GM12801 (cell line): ENCODE results near the gene CUTC.

ENCODE experiments used
- TF ChIP-seq, protein P1 (sequence below): IDR thresholded peaks from one replicate; pipeline ENCODE4 v1.5.1; 2011; ENCODE audit warnings: control low read depth; ENCODE audit not compliant: insufficient read length; ENCODE audit errors: extremely low read depth

Gene CUTC

DNA sequence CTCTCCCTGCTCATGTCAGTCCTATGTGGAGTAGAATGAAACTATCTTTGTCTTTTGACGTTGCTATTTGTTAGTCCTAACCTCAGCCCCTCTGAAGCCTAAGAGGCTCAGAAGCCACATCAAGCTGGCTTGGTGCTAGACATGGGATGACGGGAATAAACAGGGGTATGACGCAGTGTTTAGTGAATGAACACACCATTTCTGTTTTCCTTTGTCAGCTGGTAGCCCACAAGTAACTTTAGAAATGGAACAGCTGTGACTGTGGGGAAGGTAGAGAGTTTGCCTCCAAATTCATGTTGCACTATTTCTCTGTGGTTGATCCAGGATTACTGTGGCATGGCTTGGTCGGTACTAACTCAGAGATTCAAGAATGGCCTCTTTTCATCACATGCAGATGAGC is 31.4 kb upstream of the CUTC start:
- TF ChIP-seq, protein P1, sequence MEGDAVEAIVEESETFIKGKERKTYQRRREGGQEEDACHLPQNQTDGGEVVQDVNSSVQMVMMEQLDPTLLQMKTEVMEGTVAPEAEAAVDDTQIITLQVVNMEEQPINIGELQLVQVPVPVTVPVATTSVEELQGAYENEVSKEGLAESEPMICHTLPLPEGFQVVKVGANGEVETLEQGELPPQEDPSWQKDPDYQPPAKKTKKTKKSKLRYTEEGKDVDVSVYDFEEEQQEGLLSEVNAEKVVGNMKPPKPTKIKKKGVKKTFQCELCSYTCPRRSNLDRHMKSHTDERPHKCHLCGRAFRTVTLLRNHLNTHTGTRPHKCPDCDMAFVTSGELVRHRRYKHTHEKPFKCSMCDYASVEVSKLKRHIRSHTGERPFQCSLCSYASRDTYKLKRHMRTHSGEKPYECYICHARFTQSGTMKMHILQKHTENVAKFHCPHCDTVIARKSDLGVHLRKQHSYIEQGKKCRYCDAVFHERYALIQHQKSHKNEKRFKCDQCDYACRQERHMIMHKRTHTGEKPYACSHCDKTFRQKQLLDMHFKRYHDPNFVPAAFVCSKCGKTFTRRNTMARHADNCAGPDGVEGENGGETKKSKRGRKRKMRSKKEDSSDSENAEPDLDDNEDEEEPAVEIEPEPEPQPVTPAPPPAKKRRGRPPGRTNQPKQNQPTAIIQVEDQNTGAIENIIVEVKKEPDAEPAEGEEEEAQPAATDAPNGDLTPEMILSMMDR = no peak

DNA sequence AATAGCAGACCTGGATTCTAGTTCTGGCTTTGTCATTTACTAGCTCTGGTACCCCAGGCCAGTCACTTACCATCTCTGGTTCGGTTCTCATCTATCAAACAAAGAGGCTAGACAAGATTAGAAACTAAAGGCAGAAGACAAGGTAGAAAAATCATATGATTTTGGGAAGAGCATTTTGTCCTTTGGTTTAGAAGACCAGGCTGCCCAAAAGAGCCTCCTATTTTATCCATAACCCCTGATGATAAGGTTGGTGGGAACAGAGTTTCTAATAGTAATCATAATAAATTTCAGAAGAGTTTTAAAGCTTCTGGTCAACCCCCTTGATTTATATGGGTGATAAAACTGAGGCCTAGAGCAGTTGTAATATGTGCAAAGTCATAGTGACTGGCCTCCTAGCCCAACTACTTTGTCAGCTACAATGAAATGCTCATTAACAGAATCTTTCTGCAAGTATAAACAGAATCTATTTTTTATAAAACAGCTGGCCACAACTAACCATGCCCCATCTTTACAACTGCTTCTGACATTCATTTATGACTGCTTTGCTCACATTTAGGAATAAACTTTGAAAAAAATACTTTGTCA is 23.5 kb upstream of the CUTC start:
- TF ChIP-seq, protein P1 = no peak

DNA sequence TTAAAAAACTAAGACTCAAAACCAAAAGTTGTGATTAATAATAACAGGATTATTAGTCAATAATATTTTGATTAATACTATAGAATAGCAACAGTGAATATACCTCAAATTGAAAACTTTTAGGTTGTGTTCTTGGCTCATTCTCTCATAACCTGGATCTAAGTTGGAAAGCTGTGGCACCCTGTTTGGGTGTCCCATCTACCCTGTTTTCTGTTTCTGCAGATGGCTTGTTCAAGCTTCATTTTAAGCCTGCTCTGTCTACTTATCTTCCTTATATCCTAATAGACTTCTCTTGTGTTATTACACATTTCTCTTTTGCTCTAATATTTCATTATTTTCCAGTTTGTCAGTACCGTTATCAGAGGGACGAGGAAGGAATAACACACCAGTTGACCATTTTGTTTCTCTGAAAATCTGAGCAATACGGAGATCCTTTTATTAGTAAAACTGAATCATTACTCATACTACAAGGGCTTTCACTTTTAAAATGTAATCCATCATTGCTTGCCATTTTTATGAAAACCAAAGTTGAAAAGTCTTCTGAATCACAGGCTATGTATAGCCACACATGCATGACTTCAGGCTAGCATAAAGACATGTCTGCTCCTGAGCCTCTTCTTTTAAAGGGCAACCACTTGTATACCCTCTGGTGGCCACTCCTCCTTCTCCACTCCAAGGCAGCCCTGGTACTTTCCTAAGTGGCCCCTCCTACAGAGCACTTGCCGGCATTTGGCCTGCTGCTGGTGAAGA is 22.4 kb upstream of the CUTC start:
- TF ChIP-seq, protein P1 = no peak

DNA sequence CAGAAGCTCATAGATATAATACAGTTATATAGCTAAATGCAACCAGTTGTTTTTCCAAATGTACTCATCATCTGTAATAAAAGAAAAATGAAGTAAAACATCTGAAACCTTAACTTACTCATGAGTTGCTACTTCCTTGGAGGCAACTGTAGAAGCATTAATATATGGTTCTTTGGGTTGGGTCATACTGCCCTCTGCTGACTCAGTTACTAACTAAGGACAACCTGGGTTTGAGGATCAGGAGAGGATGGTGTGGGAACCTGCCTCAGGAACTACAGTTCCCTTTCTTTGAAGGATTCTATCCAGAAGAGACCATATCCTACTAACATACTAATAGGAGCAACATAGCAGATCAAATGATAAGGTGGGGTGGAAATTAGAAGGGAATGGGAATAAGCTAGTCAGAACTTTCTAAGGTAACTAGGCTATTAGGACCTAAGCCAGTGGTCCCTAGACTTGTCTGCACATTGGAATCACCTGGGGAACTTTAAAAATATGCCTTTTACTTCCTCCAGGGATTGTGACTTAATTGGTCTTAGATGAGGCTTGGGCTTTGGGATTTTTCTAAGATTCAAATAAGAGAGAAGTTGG is 20.8 kb upstream of the CUTC start:
- TF ChIP-seq, protein P1 = no peak

DNA sequence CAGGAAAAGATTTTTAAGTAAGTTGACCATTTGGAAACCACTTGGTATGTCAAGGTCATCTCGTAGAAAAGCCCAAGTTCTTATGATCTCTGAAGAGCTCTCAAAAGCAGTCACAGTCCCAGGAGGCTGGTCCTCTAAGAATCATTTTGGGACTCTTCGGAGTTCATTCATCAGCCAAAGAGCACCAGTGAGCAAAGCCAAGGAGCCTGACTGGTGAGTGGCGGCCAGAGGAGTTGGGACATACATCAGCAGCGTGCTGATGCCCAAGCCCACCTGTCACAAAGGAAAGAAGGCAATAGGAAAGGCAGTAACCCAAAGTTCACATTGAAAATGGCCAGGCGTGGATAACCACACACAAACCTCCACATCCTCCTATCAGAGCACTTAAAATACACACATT is 17.6 kb upstream of the CUTC start:
- TF ChIP-seq, protein P1 = no peak

DNA sequence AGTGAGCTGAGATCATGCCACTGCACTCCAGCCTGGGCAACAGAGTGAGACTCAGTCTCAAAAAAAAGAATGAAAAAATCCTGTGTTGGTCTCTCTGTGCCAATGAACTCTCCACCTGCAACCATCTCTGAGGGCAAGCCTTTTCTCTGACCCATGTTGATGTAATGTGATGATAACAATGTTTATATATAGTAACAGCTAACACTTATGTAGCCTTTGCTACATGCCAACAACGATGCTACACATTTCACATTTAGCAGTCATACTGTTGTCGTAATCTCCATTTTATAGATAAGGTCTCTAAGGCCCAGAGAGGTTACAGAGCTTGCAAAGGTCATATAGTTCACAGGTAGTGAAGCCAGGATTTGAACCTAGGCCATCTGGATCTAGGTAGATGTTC is 11.6 kb upstream of the CUTC start:
- TF ChIP-seq, protein P1 = no peak

DNA sequence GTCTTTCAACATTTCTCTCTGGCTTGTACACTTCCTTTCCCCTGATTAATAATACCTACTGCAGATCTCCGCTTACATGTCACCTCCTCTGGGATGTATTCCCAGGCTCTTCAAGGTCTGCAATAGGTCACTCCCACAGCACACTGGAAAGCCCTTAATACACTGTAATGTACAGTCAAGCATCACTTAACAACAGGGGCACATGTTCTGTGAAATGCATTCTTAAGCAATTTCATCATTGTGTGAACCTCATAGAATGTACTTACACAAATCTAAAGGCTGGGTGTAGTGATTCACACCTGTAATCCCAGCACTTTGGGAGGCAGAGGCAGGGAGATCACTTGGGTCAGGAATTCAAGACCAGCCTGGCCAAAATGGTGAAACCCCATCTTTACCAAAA is 2.0 kb upstream of the CUTC start:
- TF ChIP-seq, protein P1 = no peak
